B cell (primary cell): ENCODE measurements around the gene MTG2. TPM values are rescaled to one million over a fixed set of nuclear protein-coding genes. Genes with fewer than 3 reads are reported as not detected.

ENCODE experiments used
- ATAC-seq: fragments of 200-7000 bp; cut with Tn5 transposase; one replicate; pipeline ENCODE4 v1.10.0; 2021; ENCODE audit warnings: low read depth, mild to moderate bottlenecking, moderate number of reproducible peaks, moderate library complexity
- CTCF ChIA-PET: fragments of 350-600 bp; sonication (Branson Sonifier 250); formaldehyde crosslinking; loops from one replicate; lab custom pipeline; 2021; ENCODE audit warnings: antibody characterized with exemption, inconsistent platforms; lab: Charles Lee
- POLR2A ChIA-PET: fragments of 350-600 bp; sonication (Branson Sonifier 250); formaldehyde crosslinking; loops from one replicate; lab custom pipeline; 2021; ENCODE audit warnings: antibody characterized with exemption; lab: Charles Lee
- DNase-seq: peaks from one replicate; pipeline ENCODE4 v3.0.0; 2013
- H2AFZ ChIP-seq: 2 replicates; pipeline ENCODE4 v1.6.1; 2012; ENCODE audit warnings: mild to moderate bottlenecking, low read depth, low read length; ENCODE audit not compliant: insufficient read depth, poor library complexity, severe bottlenecking
- H3K27ac ChIP-seq, 2 donors: 1 replicate in 1 of 2; 2 replicates in 1 of 2; pipeline ENCODE4 v1.5.1; 2012 to 2013; ENCODE audit warnings: low read length in 2 of 2, mild to moderate bottlenecking in 2 of 2, moderate library complexity in 1 of 2
- H3K27me3 ChIP-seq, 4 experiments: fragments of 200-600 bp in 1 of 4; sonication (generic) in 1 of 4; replicated peaks in 1 of 4; 1 replicate in 2 of 4; 2 replicates in 2 of 4; pipeline versions ENCODE4 v1.6.1 to v1.7.0; 2013 to 2016; ENCODE audit warnings: low read length in 3 of 4, mild to moderate bottlenecking in 2 of 4, mixed read lengths in 1 of 4, moderate library complexity in 1 of 4; ENCODE audit not compliant: insufficient read depth in 4 of 4, control insufficient read depth in 3 of 4; ENCODE audit errors: control extremely low read depth in 1 of 4
- H3K36me3 ChIP-seq, 2 experiments: replicated peaks in 1 of 2; 1 replicate in 1 of 2; 2 replicates in 1 of 2; pipeline versions ENCODE4 v1.6.1 to v1.7.1; 2013; ENCODE audit warnings: low read length in 1 of 2; ENCODE audit not compliant: insufficient read depth in 2 of 2, control insufficient read depth in 1 of 2; ENCODE audit errors: control extremely low read depth in 1 of 2, extremely low read depth in 1 of 2
- H3K4me1 ChIP-seq, 2 donors: fragments of 200-600 bp in 1 of 2; sonication (generic) in 1 of 2; 1 replicate in 1 of 2; 2 replicates in 1 of 2; pipeline versions ENCODE4 v1.5.1 to v1.6.1; 2013 to 2017; ENCODE audit warnings: low read length in 2 of 2; ENCODE audit not compliant: control insufficient read depth in 2 of 2, insufficient read depth in 2 of 2
- H3K4me2 ChIP-seq: replicated peaks from 2 replicates; pipeline ENCODE3; 2012; ENCODE audit warnings: mild to moderate bottlenecking, low read depth, low read length; ENCODE audit not compliant: poor library complexity, severe bottlenecking
- H3K4me3 ChIP-seq, 5 experiments: fragments of 200-600 bp in 1 of 5; sonication (generic) in 1 of 5; 1 replicate in 3 of 5; 2 replicates in 2 of 5; pipeline versions ENCODE4 v1.5.1 to v1.7.0; 2011 to 2016; ENCODE audit warnings: low read length in 4 of 5, mild to moderate bottlenecking in 4 of 5, low read depth in 2 of 5, control low read depth in 1 of 5, moderate library complexity in 1 of 5; ENCODE audit not compliant: insufficient read depth in 1 of 5; ENCODE audit errors: control extremely low read depth in 1 of 5, extremely low read depth in 1 of 5
- H3K79me2 ChIP-seq: fragments of 200-600 bp; sonication (generic); one replicate; pipeline ENCODE4 v1.6.0; 2016; ENCODE audit warnings: low read length; ENCODE audit not compliant: control insufficient read depth, insufficient read depth
- H3K9ac ChIP-seq: fragments of 200-600 bp; sonication (generic); 2 replicates; pipeline ENCODE4 v1.6.1; 2017; ENCODE audit warnings: mild to moderate bottlenecking, low read length, moderate library complexity
- H3K9me3 ChIP-seq, 3 donors: one replicate each; pipeline versions ENCODE4 v1.6.1 to v1.7.1; 2013; ENCODE audit warnings: low read length in 2 of 3; ENCODE audit not compliant: control insufficient read depth in 2 of 3, insufficient read depth in 1 of 3; ENCODE audit errors: control extremely low read depth in 1 of 3
- H4K20me1 ChIP-seq: 2 replicates; pipeline ENCODE4 v1.6.0; 2012; ENCODE audit warnings: mild to moderate bottlenecking, low read length; ENCODE audit not compliant: insufficient read depth, control insufficient read depth, poor library complexity, severe bottlenecking
- H3K27ac Mint-ChIP-seq: one replicate; pipeline ENCODE4 v1.8.0; 2021; ENCODE audit warnings: mixed read lengths
- H3K27me3 Mint-ChIP-seq: one replicate; pipeline ENCODE4 v1.8.0; 2021; ENCODE audit warnings: mixed read lengths
- H3K4me1 Mint-ChIP-seq: one replicate; pipeline ENCODE4 v1.8.0; 2021; ENCODE audit warnings: mixed read lengths
- H3K4me3 Mint-ChIP-seq: one replicate; pipeline ENCODE4 v1.8.0; 2021; ENCODE audit warnings: mixed read lengths
- H3K9me3 Mint-ChIP-seq: one replicate; pipeline ENCODE4 v1.8.0; 2022; ENCODE audit warnings: mixed read lengths; ENCODE audit not compliant: insufficient read depth
- EZH2 ChIP-seq: IDR thresholded peaks from 2 replicates; pipeline ENCODE4 v1.6.1; 2012; ENCODE audit warnings: borderline replicate concordance, low read depth, mild to moderate bottlenecking, moderate library complexity, low read length; ENCODE audit not compliant: insufficient read depth, poor library complexity, severe bottlenecking
- WGBS: methylation state at CpG from one replicate; pipeline ENCODE4 v1.1.5; 2013; ENCODE audit warnings: missing lambda C conversion rate; ENCODE audit not compliant: insufficient coverage; 5-methylcytosine and 5-hydroxymethylcytosine counted together
- intact Hi-C: fragments of 100-400 bp; cut with micrococcal nuclease; formaldehyde crosslinking; loops from one replicate; pipeline ENCODE4 v1.10.0; 2022
- polyA plus RNA-seq: library from polyadenylated mRNA; depleted of rRNA; stranded (reverse); fragments of >200 nt; gene quantifications from 2 replicates; pipeline ENCODE4 v1.2.3, GENCODE V29; 2012
- total RNA-seq, 2 donors: library from RNA; stranded (reverse); fragments of 120-200 nt in 1 of 2; gene quantifications; 1 replicate in 1 of 2; 2 replicates in 1 of 2; pipeline versions ENCODE4 v1.2.3 to v1.2.4, GENCODE V29; 2013 to 2022
- TF ChIP-seq, protein P1 (sequence below): fragments of 200-600 bp; IDR thresholded peaks from one replicate; pipeline ENCODE4 v1.8.0; 2022; ENCODE audit warnings: antibody characterized with exemption, mild to moderate bottlenecking

MTG2 gene
- total and polyA plus RNA-seq, 2 donors (not counting 1 experiment from before 2014, with no cell fraction given), result 29.6 to 48.4 TPM

GRCh38 chr20:62246872-62247652, 64.2 kb downstream of the MTG2 start:
- H3K4me1 ChIP-seq, result peaks cover 9 to 16% of the 10 kb centered on the region in 2 donors
- H3K4me3 ChIP-seq, result no peak overlapping the region
- no peak for DNase-seq
- intact Hi-C loops, result no loop called here
- H3K36me3 ChIP-seq, result peaks cover 0 to 23% of the 10 kb centered on the region in 2 experiments
- no peaks in the 10 kb centered on the region for H3K27me3 ChIP-seq
- Mint-ChIP-seq H3K4me3 (no peak overlapping the region), H3K4me1 (peaks cover 25% of the 10 kb centered on the region), H3K27ac (peak overlapping the region; percentile 20), H3K27me3 (no peaks in the 10 kb centered on the region), H3K9me3 (no peaks in the 10 kb centered on the region)
- no peak overlapping the region for H3K27ac ChIP-seq
- no peak overlapping the region for H3K4me2 ChIP-seq
- no peak overlapping the region for H3K9ac ChIP-seq
- H3K9me3 ChIP-seq, result no peaks in the 10 kb centered on the region
- no peak overlapping the region for H2AFZ ChIP-seq
- CTCF ChIA-PET, result no interaction called here
- no peak for ATAC-seq
- peaks cover 92% of the 10 kb centered on the region for H4K20me1 ChIP-seq
- H3K79me2 ChIP-seq, result peaks cover 99% of the 10 kb centered on the region
- POLR2A ChIA-PET, result interaction anchor here (0.6 kb wide), 1 partner anchor 760 kb away, joined by 3 read pairs; no protein-coding TSS in a partner anchor
- TF ChIP-seq, protein P1, sequence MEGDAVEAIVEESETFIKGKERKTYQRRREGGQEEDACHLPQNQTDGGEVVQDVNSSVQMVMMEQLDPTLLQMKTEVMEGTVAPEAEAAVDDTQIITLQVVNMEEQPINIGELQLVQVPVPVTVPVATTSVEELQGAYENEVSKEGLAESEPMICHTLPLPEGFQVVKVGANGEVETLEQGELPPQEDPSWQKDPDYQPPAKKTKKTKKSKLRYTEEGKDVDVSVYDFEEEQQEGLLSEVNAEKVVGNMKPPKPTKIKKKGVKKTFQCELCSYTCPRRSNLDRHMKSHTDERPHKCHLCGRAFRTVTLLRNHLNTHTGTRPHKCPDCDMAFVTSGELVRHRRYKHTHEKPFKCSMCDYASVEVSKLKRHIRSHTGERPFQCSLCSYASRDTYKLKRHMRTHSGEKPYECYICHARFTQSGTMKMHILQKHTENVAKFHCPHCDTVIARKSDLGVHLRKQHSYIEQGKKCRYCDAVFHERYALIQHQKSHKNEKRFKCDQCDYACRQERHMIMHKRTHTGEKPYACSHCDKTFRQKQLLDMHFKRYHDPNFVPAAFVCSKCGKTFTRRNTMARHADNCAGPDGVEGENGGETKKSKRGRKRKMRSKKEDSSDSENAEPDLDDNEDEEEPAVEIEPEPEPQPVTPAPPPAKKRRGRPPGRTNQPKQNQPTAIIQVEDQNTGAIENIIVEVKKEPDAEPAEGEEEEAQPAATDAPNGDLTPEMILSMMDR, result no peak
- TF ChIP-seq EZH2, result no peak
- WGBS, result 93% methylated on average over 20 of the region's 22 CpGs
